AML-193 (cell line): ENCODE measurements around the gene YKT6.
"Not testable (repeated sequence)": the region's sequence is repeated elsewhere in the genome, so short reads cannot be mapped to it uniquely, and the experiment has no call there.

Experiments
- DNase-seq, 2 experiments: peaks; one replicate each; lab custom pipeline; 2025; lab: John Stamatoyannopoulos, UW

YKT6 gene

DNA sequence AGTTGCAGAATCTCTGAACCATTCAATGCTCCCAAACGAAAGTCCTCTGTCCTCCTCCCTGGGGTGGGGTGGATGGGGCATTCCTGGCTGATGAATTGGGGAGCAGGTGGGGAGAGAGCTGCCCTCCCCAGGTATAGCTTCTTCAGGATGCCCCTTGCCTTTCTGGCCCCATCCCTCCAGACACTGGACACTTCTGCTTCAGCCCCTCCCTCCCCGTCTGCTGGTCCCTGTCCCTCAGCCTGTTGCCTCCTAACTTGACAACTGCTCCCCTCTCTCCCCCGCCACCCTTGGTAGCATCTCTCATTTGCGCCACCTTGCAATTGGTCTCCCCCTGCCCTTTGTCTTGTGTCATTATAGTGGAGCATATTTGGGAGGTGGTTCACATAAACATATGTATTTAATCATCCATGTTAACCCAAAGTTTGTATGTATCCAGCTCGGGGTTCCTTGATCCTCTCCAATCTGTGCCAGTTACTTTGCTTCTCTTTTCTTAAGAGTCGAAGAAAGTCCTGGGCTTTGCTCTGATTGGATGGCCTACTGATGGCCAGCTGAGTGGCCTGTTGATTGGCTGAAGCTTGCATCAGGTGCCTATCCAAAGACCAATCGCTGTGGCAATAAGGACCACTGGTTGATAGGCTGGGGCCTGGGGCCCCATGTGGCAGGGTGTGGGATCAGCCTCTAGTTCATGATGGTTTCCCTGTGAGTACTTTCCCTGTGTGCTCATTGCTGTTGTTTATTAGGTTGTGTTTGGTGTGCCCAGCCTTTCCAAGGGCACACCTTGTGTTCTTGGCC lies 7.6 kb upstream of the YKT6 start:
- no peak for DNase-seq

DNA sequence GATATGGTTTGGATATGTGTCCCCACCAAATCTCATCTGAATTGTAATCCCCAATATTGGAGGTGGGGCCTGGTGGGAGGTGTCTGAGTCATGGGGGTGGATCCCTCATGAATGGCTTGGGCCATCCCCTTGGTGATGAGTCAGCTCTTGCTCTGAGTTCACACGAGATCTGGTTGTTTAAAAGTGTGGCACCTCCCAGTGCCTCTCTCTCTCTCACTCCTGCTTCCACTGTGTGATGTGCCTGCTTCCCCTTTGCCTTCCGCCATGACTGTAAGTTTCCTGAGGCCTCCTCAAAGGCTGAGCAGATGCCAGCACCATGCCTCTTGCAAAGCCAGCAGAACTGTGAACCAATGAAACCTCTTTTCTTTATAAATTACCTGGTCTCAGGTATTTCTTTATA lies 6.7 kb upstream of the YKT6 start:
- DNase-seq: no peak

DNA sequence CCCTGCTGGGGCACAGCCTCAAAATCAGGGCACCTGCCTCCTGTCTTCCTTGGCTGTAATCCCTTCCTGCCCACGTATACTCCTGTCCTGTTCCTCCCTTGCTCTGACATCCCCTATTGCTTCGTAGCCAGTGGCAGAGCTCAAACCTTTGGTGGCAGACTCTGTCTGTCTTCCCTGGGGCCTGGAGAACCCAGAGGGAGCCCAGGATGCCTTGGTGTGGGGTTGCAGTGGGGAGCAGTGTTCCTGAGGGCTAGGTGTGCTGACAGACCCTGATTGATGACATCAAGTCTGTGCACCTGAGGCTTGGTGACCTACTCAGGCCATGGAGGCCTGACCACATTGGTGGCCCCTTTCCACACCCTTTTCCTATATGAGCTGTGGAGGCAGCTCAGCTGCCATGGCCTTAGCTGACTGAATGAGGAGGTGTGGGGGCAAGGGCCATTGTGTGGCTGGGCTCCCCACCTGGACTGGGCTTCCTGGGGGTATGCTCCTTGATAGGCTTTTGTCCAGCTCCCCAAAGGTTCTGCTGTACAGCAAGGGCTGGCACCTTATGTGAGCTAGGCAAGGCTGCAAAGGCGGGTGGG lies 6.1 kb upstream of the YKT6 start:
- DNase-seq: no peak

DNA sequence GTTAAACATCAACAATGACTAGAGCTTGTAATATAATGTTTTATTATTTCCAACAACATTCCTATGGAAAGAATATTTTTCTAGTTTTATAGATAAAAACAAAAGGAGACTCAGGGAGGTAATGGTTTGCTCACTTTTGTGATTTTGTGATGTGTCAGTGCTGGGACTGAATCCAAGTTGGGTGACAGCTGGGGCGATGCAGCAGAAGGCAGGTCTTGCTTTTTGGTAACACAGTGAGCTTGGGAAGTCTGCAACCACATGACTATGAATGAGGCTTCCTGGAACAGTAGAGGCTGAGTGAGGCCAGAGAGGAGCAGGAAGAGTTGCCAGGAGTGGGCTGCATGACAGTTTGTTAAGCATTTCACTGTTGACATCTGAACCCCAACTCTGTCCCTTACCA lies 4.9 kb upstream of the YKT6 start:
- DNase-seq: no peak

DNA sequence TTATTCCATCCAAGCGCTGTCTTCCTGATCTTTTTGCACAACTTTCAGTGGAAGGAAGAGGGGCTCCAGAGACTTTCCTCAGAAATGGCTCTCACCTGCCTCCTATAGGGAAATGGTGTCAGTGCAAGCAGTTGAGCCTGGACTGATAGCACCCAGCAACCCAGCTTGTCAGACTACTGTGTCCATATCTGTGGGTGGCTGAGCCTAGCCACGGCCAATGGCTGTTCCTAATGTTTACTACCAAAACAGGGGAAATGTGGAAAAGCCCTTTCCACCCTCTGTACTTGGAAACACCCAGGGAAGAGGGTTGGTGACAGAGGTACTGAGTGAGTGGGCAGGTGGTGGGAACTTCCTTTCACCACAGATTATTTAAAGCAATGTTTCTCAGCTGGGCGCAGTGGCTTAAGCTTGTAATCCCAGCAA lies 4.3 kb upstream of the YKT6 start:
- peak; percentile 47 to 61 for DNase-seq

DNA sequence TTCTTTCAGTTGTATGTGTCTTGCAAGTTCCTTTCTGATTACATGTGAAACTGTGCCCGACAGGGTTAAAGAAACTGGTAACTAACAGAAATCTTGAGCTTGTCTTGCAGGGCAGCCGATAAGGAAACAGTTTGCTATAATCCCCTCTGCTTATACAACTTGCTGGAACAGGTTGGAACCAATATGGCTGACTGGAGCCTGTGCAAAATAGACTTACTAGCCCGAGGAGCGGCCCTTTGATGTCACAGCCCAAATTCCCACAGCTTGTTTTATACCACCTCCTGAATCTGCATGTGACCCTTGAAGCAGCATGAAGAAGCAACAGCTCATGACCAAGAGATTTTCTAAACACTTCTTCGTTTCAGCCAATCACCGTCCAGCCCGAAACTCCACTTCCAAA lies 3.3 kb upstream of the YKT6 start:
- DNase-seq: no peak

DNA sequence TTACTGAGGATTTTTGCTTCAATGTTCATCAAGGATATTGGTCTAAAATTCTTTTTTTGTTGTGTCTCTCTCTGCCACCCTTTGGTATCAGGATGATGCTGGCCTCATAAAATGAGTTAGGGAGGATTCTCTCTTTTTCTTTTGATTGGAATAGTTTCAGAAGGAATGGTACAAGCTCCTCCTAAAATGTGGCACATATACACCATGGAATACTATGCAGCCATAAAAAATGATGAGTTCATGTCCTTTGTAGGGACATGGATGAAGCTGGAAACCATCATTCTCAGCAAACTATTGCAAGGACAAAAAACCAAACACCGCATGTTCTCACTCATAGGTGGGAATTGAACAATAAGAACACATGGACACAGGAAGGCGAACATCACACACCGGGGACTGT lies 615 bp upstream of the YKT6 start:
- not testable (repeated sequence) for DNase-seq

DNA sequence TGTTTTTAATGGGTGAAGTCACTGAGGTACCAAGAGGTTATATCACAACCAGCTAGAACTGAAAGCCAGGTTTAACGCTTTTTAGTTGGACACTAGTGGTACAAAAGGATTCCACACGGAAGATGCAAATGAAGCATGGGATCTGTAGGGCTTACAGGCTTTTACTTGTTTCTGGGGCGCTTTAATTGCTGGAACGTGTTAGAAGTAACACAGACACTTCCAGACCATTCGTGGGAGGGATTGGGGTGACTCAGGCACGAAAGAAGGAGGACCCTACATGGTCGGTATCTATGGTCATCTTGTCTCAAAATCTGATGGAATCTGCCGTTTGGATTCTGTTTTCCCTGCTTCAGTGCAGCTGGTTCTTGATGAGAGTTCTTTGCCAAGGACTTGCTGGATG lies 1.0 kb downstream of the YKT6 start:
- no peak for DNase-seq

DNA sequence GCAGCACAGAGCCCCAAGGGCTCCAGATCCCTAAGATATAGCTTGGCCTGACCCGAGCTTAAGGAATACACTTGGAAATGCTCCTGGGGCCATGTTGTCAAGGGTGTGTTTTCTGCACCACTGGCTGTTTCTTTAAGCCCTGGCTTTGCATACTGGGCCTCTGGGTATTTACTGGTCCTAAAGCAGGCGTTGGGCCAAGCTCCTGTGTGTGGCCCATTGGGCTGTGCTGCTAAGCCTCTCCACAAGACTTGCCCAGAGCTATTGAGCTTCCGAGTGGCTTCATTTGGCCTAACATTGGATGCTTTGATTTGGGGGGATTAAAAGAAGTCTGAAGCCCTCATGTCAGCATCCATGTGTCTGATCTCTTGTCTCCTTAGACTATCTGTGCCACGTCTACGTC lies 5.2 kb downstream of the YKT6 start:
- no peak for DNase-seq

DNA sequence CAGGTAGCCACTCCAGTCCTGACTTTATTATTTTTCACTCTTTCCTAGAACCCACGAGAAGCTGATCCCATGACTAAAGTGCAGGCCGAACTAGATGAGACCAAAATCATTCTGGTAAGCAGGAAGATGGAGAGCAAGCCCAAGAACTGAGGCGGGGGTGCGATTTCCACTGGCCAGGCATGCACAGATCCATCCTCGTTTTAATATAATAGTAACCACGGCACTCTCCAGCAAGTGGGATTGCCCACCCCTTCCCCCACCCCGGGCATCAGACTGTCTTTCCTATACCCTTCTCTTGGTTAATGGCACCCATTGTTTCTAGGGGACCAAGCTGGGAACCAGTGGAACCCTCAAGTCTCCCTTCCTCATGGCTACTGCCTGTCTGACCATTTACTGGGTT lies 7.3 kb downstream of the YKT6 start:
- DNase-seq: no peak

DNA sequence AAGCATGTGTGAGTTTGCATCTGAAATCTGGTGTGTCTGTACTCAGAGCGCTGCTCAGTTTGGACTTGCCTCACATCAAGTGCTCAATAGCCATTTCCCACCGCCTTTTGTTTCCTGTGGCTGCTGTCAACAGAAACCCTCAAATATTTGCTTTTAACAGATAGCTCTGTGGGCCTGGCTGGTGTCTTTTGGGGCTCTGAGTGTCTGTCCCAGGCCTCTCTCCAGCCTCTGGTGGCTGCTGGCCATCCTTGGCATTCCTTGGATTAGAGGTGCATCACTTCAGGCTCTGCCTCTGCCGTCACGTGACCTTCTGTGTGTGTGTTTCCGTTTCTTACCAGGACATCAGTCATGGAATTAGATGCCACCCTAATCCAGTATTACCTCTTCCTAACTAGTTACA lies 9.3 kb downstream of the YKT6 start:
- no peak for DNase-seq

DNA sequence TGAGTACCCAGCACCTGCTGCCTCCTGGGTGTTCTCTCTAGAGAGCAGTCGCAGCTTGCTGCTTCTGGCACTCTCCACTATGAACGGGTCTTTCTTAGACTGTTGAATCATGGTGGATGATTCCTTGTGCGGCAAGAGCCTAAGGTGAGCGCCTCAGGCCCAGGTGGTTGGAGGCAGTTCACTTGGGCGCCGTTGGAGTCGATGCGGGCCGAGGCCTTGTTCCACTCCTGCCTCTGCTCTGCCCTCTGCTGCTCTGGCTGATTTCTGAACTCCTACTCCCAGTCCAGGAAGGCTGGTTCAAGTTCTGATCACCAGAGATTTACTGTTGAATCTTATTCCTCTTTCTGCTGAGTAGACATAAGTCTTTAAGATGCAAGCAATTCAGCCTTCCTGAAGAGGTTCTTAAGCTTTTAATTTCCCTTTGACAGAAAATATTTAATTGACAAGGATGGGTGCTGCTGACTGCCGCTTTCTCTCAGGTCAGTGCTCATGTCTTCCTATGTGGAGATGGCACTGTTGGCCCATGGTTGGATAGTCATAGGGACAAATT lies 10.4 kb downstream of the YKT6 start:
- no peak for DNase-seq

DNA sequence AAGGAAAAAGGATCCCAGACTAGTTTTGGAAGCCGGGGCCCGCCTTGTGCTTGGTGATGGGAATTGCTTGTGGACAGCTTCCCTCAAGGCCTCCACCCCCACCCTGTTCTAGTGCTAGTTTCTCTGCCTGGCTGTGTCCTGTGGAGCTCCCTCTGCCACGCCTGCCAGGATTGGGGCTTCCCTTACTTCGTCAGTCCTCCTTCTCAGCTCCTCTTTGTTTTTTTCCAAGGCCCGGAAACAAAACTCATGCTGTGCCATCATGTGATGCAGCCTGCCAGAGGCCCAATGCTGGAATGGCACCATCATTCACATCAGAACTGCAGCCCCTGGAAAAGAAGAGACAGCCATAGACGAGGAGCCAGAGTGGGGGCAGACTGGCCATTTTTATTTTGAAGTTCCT lies 11.2 kb downstream of the YKT6 start:
- no peak for DNase-seq

DNA sequence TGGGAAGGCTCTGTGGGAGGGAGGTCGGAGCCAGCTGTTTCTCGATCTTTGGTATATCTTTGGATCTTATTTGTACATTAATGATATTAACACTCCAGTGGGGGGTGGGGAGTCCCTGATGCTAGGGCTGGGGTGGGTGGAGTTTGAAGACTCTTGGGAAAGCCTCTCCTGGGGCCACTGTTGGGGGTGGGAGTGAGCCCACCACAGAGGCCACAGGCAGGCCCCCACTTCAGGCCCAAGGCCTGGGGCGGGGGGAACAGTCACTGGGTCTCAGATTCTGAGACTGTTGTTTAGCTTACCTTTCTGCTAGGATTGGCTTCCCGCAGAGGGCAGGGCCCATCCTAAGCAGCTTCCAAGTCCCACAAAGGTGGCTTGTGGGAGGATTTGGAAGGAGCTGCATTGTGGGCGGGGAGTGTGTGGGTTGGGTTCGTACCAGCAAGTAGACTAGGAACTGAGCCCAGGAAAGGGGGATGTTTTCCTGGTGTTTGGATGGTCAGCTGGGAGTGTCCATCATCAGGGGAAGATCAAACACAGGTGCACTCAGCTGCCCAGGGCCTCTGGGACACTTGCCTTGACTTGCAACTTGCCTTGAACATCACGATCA lies 11.9 kb downstream of the YKT6 start:
- DNase-seq: no peak

DNA sequence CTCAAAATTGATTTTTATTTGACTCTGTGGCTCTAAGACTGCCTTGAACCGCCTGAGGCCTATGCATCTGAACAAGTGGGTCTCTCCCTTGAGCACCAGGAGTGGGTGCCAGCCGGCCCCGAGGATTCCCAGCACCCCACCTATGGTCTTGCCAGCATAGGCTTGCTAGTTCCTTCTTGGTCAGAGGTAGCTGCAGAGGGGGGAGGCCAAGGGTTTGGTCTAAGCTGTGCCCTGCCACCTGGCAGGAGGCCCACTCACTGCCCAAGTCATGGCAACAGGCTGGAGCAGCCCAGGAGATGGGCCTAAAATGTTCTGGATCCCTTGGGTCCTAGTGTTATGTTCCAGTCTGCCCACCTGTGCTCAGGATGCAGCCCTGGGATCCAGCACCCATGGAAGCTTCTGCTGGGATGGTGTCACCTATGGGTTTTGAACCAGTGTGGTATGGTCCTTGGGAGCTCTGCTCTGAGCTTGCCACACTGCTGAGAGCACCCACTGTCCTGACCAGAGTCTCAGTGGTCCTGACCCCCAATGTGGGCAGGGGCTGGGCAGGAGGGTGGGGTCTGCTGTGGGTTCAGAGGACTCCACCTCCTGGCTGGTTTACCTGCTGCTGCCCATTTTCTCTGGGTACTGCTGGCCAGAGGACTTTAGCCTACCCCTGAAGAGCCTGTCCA lies 12.6 kb downstream of the YKT6 start:
- no peak for DNase-seq

DNA sequence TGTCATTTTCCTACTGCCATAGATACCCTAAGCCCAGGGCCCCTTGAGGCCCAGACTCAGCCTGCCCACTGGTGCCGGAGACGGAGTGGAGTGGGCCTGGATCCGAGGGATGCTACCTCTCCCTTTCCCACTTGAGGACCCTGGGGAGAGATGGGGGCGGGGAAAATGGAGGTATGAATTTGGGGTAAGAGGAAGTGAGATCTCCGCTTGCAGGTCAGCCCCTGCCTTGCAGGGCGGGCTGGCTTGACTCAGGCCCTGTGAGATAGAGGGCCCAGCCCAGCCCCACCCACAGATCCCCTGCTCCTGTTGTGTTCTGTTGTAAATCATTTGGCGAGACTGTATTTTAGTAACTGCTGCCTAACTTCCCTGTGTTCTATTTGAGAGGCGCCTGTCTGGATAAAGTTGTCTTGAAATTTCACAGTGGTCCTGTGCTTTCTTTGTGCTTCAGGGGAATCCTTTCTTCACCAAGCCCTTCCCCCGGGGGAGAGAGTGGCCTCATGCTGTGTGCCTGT lies 13.2 kb downstream of the YKT6 start:
- DNase-seq: no peak

DNA sequence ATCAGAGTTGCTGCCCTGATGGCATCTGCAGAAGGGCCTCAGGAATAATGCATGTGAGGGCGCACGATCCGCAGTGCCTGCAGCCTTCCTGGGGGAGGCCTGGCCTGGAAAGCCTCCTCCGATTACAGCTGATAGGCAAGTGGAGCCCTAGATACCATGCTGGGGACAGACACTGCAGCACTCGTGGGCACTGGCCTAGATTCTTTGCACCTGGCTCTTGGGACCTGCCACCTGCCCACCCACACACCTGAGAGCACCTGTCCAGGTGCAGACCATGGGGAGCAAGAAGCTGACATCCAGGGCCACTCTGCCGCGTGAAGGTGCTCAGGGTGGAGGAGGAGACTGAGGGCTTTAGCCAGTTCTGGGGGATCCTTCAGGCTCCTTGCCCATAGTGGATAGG lies 14.8 kb downstream of the YKT6 start:
- no peak for DNase-seq

DNA sequence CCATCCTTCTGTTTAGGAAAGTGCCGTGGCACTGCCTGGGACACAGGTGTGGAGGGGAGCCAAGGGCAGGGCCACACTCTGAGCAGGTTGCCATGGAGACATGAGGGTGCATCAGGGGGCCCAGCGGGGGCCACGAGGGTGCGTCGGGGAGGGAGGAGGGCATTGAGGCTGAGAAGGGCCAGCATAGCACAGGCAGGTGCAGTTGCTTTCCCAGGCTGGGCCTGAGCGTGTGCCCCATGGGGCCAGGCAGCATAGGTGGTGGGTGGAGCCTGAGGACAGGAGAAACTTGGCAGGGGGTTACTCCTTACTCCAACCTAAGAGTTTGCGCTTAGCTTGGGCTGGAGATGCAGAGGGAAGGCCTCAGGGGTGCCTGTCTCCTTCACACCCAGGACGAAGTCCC lies 15.2 kb downstream of the YKT6 start:
- no peak for DNase-seq

DNA sequence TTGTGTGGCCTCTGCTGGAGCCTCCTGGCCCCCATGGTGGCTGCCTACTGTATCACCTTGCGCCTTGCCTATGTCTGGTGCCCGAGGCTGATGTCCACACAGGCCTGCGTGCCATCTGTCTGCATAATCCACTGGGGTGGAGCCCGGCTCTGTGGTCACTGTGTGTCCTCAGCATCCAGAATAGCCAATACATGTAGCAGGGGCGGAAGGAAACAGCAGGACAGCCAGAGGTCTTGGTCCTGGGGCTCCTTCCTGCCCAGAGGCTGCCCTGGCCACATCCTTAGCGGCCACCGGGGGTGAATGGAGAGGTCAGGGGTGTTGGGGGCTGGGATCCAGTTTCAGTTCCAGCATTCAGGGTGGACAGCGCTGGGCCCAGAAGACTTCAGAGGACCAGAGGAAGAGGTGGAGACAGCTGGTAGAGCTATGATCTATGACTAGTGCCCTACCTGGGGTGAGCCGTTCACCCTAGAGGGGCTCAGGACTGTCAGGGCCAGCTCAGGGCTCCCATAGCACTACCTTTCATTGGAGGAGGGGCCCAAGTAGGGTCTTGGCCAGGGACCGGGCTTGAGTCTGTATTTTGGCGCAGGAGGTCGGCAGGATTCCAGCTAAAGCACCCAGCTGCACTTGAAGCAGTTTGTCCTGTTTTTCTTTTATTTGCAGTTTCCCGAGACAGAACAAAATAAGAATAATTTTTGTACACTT lies 15.9 kb downstream of the YKT6 start:
- no peak for DNase-seq

DNA sequence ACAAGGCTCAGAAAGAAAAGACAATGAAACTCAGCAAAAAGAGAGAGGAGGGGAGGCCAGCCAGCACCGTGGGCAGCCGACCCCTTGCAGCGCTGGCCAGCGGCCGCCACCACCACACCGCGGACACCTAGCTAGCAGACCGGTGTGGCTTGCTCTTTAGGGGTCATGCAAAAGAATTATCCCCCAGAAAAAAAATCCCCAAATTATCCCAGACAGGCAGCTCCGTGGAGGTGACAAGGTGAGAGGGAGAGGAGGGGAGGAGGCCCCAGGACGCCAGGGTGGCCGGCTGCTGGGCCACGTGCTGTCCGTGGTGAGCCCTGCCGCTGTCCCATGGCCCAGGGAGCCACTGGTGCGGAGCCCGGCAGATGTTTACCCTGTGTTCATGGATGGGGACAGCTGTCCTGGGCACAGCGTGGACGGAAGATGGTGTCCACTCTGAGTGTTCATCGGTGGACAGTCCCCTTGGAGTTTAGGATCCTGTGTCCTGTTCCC lies 16.5 kb downstream of the YKT6 start:
- DNase-seq: no peak

DNA sequence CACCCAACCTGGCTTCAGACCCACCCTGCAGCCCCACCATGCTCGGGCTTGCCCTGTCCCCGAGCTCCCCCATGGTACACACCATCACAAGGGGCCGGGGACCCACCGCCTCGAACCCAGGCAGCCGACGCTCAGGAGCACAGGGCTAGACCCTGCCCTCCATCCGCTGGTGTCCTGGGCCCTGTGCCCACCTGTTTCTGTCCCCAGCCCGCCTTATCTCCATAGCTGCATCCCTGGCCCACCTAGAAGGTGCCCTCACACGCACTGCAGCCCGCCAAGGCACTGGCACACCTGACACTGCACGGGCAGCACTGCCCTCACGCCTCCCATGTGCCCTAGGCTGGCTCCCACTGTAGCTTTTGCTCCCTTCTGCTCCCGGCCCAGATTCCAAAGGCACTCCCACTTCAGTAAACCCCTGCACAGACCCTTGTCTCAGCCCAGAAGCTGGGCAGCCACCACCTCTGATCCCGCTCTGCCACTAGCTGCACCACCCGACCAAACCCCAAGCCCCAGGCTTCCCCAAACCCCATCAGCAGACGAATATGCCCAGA lies 17.1 kb downstream of the YKT6 start:
- DNase-seq: no peak
